Measurements from ENCODE around the gene WNT9A. TPM values are rescaled to one million over a fixed set of nuclear protein-coding genes. Genes with fewer than 3 reads are reported as not detected.

Gene WNT9A
- total RNA-seq, 1 donor from 2014 or later = 10.3 TPM

DNA sequence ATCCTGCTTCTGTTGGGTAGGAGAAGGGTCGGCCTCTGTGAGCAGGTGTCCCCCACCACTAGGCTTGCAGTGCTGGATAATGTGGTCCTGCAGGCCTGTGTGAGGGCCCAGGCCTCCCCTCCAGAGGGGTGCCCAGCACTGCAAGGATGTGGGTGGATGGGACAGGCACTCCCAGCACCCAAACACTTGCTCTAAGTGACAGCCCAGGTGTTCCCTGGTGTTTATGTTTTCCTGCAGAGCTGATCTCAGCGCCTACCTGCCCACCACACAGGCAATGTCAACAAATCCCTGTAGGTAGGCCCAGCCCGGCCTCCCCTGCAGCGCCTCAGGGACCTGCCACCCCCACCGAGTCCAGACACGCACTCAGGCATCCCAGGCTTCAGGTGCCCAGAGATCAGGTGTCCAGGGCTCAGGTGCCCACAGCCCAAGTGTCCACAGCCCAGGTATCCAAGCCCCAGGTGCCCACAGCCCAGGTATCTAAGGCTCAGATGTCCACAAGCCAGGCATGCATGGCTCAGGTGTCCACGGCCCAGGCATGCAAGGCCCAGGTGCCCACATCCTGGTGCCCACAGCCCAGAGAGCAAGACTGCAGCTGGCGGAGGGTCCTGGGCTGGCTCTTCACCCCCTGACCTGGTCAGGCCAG lies 59.2 kb downstream of the WNT9A start:
- TF ChIP-seq CTCF (IDR thresholded peaks at IDR 0.05; ENCODE audit: insufficient read depth, low read length, poor library complexity, severe bottlenecking) = no peak
- H3K27me3 ChIP-seq (ENCODE audit: control insufficient read depth, insufficient read depth, low read length) = peaks cover 20% of the 10 kb centered on the region
- H3K4me3 ChIP-seq (ENCODE audit: low read depth, low read length) = no peak overlapping the region
- H3K36me3 ChIP-seq (ENCODE audit: control insufficient read depth, insufficient read depth, low read length) = no peaks in the 10 kb centered on the region
- DNase-seq (ENCODE audit: low read depth) = no peak

DNA sequence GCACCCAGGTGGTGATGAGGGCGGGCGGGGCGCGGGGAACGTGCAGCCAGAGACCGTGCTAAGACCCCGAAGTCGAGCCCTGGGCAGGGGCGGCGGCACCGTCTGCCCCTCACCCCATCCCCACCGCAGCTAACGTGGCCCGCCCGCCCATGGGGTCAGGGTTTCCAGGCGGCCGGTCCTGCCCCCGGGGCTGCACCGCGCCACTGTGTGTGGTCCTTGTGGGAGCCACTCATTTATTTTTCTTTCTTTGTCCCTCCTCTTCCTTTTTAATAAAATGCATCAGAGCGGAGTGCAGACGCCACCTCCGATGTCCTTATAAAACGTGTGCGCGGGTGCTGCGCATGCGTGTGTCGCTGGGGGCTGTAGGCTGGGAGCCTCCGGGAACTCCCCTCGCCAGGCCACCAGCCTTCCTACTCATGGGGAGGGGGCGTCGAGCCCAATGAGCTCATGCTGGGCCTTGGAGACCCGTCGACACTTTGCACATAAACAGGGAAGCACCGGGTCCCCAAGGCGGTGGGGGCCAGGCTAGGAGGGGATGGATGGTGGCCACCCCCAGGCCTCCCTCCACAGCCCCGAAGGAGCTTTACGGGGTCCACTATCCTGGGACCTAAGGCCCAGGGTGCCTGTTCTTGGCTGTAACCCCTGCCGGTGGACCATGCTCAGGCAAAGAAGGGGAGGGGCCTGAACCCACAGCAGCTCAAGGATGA lies 59.9 kb downstream of the WNT9A start:
- H3K4me3 ChIP-seq (ENCODE audit: low read depth, low read length) = no peak overlapping the region
- H3K36me3 ChIP-seq (ENCODE audit: control insufficient read depth, insufficient read depth, low read length) = no peaks in the 10 kb centered on the region
- no peak for TF ChIP-seq CTCF (IDR thresholded peaks at IDR 0.05; ENCODE audit: insufficient read depth, low read length, poor library complexity, severe bottlenecking)
- no peak for DNase-seq (ENCODE audit: low read depth)
- peaks cover 20% of the 10 kb centered on the region for H3K27me3 ChIP-seq (ENCODE audit: control insufficient read depth, insufficient read depth, low read length)

- Histone ChIP-seq H3K27me3 (ENCODE audit: control insufficient read depth, insufficient read depth, low read length) (peaks cover 20% of the 10 kb centered on the region), H3K4me3 (ENCODE audit: low read depth, low read length) (peak overlapping the region; percentile 17), H3K36me3 (ENCODE audit: control insufficient read depth, insufficient read depth, low read length) (no peaks in the 10 kb centered on the region)
- DNase-seq (ENCODE audit: low read depth) = no peak
- TF ChIP-seq CTCF (IDR thresholded peaks at IDR 0.05; ENCODE audit: insufficient read depth, low read length, poor library complexity, severe bottlenecking) = no peak
Observed at GRCh38 chr1:227886993-227887696, 60.6 kb downstream of the WNT9A start.

DNA sequence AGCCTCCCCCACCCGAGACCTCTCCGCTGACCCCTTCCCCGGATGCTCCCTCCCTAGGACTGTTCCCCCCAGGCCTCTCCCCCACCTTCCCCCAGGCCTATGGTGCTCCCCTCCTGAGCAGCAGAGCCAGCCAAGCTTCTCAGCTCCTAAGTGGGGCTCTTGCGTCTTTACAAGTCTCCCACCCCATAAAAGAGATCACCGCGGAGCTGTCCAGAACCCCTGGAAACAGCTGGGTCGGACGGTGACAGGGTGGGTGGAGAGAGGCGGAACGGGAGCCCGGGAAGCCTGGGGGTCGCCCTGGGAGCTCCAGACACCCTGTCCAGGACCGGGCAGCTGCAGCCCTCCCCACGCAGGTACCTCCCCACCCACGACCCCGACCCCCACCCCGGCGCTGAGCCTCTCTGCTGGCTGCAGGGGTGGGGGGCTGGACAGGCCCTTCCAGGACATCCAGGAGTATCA lies 61.2 kb downstream of the WNT9A start:
- Histone ChIP-seq H3K36me3 (ENCODE audit: control insufficient read depth, insufficient read depth, low read length) (no peaks in the 10 kb centered on the region), H3K4me3 (ENCODE audit: low read depth, low read length) (no peak overlapping the region), H3K27me3 (ENCODE audit: control insufficient read depth, insufficient read depth, low read length) (peaks cover 18% of the 10 kb centered on the region)
- DNase-seq (ENCODE audit: low read depth) = no peak
- no peak for TF ChIP-seq CTCF (IDR thresholded peaks at IDR 0.05; ENCODE audit: insufficient read depth, low read length, poor library complexity, severe bottlenecking)

- Histone ChIP-seq H3K27me3 (ENCODE audit: control insufficient read depth, insufficient read depth, low read length) (peaks cover 15% of the 10 kb centered on the region), H3K4me3 (ENCODE audit: low read depth, low read length) (no peak overlapping the region), H3K36me3 (ENCODE audit: control insufficient read depth, insufficient read depth, low read length) (no peaks in the 10 kb centered on the region)
- TF ChIP-seq CTCF (IDR thresholded peaks at IDR 0.05; ENCODE audit: insufficient read depth, low read length, poor library complexity, severe bottlenecking) = no peak
- DNase-seq (ENCODE audit: low read depth) = peak; percentile 23
Observed at GRCh38 chr1:227885648-227886502, 61.9 kb downstream of the WNT9A start.

Data from kidney epithelial cell (primary cell).